ENCODE data around the gene AFAP1L2. TPM values are rescaled to one million over a fixed set of nuclear protein-coding genes. Genes with fewer than 3 reads are reported as not detected.

Gene AFAP1L2
- polyA plus RNA-seq, 1 experiment: 0.07 TPM

- POLR2A ChIA-PET: interaction anchor here (0.5 to 1.3 kb wide), 3 partner anchors 32 to 130 kb away, joined by 3 to 7 read pairs (median 4); partner anchors contain the start of gene CCDC186
- H3K4me3 ChIP-seq (ENCODE audit: low read depth, low read length): peak overlapping the region; percentile 44
- peak; percentile 85 for TF ChIP-seq CTCF (IDR thresholded peaks at IDR 0.05; ENCODE audit: low read depth, low read length)
These were observed 100.2 kb downstream of the AFAP1L2 start for GRCh38 chr10:114304017-114304570.

DNA sequence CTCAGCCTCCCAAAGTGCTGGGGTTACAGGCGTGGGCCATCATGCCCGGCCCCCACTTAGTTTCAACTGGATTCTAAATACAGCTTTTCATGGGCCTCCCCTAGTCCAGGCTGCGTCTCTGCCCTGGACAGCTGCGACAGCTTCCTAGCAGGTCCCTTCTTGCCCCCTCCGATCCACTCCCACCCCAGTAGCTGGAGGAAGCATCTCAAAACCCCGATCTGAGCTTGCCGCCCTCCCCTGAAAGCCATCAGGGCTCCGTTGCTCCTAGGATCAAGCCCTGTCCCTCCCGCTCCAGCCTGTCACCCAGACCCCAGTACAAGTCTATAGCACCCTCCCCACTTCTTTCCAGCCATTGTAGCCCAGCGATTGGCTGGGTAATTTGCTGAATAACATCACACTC, 100.7 kb downstream of the AFAP1L2 start:
- CTCF ChIA-PET: interaction anchor here (0.5 to 3.1 kb wide), 58 partner anchors 9 to 827 kb away, joined by 3 to 27 read pairs (median 4); no protein-coding TSS in a partner anchor
- Histone ChIP-seq H3K4me3 (ENCODE audit: low read depth, low read length) (no peak overlapping the region), H3K9me3 (ENCODE audit: control insufficient read depth, insufficient read depth, low read length) (no peaks in the 10 kb centered on the region; the same call in 1 of the 2 replicates), H3K27me3 (ENCODE audit: control insufficient read depth, insufficient read depth, low read length) (peaks cover 14% of the 10 kb centered on the region), H3K27ac (ENCODE audit: low read depth, low read length) (no peak overlapping the region)
- no peak for DNase-seq (ENCODE audit: low read depth, low spot score)
- POLR2A ChIA-PET: interaction anchor here (0.5 to 1.3 kb wide), 3 partner anchors 32 to 129 kb away, joined by 3 to 7 read pairs (median 4); partner anchors contain the start of gene CCDC186
- TF ChIP-seq CTCF (IDR thresholded peaks at IDR 0.05; ENCODE audit: low read depth, low read length): no peak

More at GRCh38 chr10:114304017-114304570, 100.2 kb downstream of the AFAP1L2 start:
- peak overlapping the region; percentile 57 for H3K27ac ChIP-seq (ENCODE audit: low read depth, low read length)
- peaks cover 14% of the 10 kb centered on the region for H3K27me3 ChIP-seq (ENCODE audit: control insufficient read depth, insufficient read depth, low read length)
- H3K9me3 ChIP-seq (ENCODE audit: control insufficient read depth, insufficient read depth, low read length): no peaks in the 10 kb centered on the region; the same call in 1 of the 2 replicates
- peak; percentile 73 for DNase-seq (ENCODE audit: low read depth, low spot score)
- CTCF ChIA-PET: interaction anchor here (0.5 to 3.1 kb wide), 66 partner anchors 9 to 826 kb away, joined by 3 to 27 read pairs (median 4); partner anchors contain the start of gene FHIP2A

- ChIA-PET POLR2A (no interaction called here), CTCF (interaction anchor here (1.3 to 3.1 kb wide), 7 partner anchors 131 to 828 kb away, joined by 4 to 27 read pairs (median 12); no protein-coding TSS in a partner anchor)
- no peak for TF ChIP-seq CTCF (IDR thresholded peaks at IDR 0.05; ENCODE audit: low read depth, low read length)
- H3K9me3 ChIP-seq (ENCODE audit: control insufficient read depth, insufficient read depth, low read length): peaks cover 3% of the 10 kb centered on the region
- H3K27me3 ChIP-seq (ENCODE audit: control insufficient read depth, insufficient read depth, low read length): peaks cover 12% of the 10 kb centered on the region
- DNase-seq (ENCODE audit: low read depth, low spot score): no peak
- no peak overlapping the region for H3K4me3 ChIP-seq (ENCODE audit: low read depth, low read length)
- no peak overlapping the region for H3K27ac ChIP-seq (ENCODE audit: low read depth, low read length)
These were observed 102.2 kb downstream of the AFAP1L2 start for GRCh38 chr10:114301951-114302710.

DNA sequence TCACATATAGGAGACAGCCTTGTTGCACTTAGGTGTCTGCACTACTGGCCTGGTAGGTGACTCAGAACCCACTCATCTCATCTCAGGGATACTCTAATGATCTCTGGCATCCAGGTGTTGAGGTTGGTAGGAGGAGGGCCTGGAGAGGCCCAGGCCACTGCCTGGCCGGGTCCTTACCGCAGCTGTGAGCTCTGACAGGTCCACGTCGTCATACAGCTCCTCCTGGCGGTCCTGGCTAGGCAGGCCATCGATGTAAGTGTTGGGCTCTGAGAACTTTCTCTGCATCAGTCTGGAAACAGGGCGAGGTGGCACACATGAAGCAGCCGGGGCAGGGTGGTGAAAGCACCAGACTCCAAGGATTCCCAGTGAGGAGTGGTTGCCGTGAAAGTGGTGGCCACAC, 103.1 kb downstream of the AFAP1L2 start:
- H3K9me3 ChIP-seq (ENCODE audit: control insufficient read depth, insufficient read depth, low read length): peaks cover 12% of the 10 kb centered on the region
- peaks cover 12% of the 10 kb centered on the region for H3K27me3 ChIP-seq (ENCODE audit: control insufficient read depth, insufficient read depth, low read length)
- ChIA-PET CTCF (no interaction called here), POLR2A (no interaction called here)
- no peak overlapping the region for H3K27ac ChIP-seq (ENCODE audit: low read depth, low read length)
- no peak overlapping the region for H3K4me3 ChIP-seq (ENCODE audit: low read depth, low read length)
- no peak; the same call in 1 of the 2 replicates for TF ChIP-seq CTCF (IDR thresholded peaks at IDR 0.05; ENCODE audit: low read depth, low read length)
- no peak for DNase-seq (ENCODE audit: low read depth, low spot score)

All from AG04450 (cell line).